Measurements from ENCODE around the gene DLGAP3.

DNA sequence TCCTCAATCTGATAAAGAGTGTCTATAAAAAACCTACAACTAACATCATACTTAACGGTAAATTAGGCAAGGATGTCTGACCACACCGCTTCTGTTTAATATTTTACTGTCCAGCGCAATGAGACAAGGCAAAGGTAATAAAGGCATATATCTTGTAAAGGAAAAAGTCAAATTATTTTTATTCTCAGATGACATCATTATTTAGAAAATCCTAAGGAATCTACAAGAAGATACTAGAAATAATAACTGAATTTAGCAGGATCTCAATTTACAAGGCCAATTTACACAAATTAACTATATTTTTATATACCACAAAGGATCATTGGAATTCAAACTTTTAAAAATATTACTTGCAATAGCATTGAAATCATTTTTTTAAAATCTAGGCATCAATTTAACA lies 107.2 kb downstream of the DLGAP3 start:
- TF ChIP-seq, protein P1, sequence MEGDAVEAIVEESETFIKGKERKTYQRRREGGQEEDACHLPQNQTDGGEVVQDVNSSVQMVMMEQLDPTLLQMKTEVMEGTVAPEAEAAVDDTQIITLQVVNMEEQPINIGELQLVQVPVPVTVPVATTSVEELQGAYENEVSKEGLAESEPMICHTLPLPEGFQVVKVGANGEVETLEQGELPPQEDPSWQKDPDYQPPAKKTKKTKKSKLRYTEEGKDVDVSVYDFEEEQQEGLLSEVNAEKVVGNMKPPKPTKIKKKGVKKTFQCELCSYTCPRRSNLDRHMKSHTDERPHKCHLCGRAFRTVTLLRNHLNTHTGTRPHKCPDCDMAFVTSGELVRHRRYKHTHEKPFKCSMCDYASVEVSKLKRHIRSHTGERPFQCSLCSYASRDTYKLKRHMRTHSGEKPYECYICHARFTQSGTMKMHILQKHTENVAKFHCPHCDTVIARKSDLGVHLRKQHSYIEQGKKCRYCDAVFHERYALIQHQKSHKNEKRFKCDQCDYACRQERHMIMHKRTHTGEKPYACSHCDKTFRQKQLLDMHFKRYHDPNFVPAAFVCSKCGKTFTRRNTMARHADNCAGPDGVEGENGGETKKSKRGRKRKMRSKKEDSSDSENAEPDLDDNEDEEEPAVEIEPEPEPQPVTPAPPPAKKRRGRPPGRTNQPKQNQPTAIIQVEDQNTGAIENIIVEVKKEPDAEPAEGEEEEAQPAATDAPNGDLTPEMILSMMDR (IDR thresholded peaks at IDR 0.05) = no peak
- TF ChIP-seq POLR2A (IDR thresholded peaks at IDR 0.05) = no peak

Measured in heart left ventricle (tissue), 13 donors.